ENCODE data around the gene CELSR2.

The CELSR2 gene

DNA sequence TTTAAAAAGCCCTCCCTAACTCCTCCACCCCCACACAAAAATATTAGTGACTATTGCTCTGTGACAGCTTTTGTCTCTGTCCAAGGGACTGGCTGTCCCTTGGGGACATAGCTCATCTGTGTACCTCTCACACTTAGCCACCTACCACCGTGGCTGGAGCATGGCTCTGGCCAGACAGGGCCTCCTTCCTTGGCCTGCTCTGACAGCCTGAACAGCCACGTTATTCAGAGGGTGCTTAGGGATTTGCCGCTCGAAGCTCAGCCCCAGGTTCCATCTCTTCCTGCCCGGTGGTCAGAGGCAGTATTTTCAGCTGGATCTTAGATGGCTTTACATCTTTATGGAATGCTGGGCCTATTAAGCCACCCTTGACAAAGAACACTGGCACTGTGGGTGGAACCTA, 6.1 kb upstream of the CELSR2 start:
- no peak for DNase-seq (ENCODE audit: low spot score)
- TF ChIP-seq CTCF (IDR thresholded peaks at IDR 0.05; ENCODE audit: poor library complexity, severe bottlenecking), result no peak
- H3K36me3 ChIP-seq (ENCODE audit: low read depth), result peaks cover 10% of the 10 kb centered on the region
- H3K4me1 ChIP-seq (ENCODE audit: insufficient read depth, poor library complexity, severe bottlenecking), result peaks cover 22% of the 10 kb centered on the region
- H3K27me3 ChIP-seq (ENCODE audit: insufficient read depth, poor library complexity, severe bottlenecking), result no peaks in the 10 kb centered on the region
- no peak for ATAC-seq (ENCODE audit: low read depth)
- H3K9me3 ChIP-seq (ENCODE audit: severe bottlenecking), result no peaks in the 10 kb centered on the region
- no peak overlapping the region for H3K4me3 ChIP-seq (ENCODE audit: severe bottlenecking)
- H3K27ac ChIP-seq (ENCODE audit: poor library complexity, severe bottlenecking), result no peak overlapping the region

DNA sequence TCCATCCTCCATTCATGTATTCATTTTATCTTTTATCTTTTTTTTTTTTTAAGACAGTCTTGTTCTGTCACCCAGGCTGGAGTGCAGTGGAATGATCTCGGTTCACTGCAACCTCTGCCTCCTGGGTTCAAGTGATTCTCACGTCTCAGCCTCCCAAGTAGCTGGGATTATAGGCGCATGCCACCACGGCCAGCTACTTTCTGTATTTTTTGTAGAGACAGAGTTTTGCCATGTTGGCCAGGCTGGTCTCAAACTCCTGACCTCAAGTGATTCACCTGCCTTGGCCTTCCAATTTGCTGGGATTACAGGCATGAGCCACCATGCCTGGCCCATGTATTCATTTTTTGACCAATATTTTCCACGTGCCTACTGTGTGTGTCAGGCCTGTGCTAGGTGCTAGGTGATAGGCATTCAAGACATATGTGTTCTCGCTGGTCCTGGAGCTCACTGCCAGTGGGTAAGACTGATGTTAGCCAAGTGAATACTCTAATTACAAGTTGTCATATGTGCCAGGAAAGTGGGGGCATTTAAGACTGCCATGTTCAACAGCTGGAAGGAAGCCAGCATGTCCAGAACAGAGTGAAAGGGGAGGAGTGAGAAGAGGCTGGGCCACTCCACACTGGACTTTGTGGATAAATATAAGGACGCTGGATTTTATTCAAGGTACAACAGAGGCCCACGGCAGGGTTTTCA, 5.3 kb upstream of the CELSR2 start:
- Histone ChIP-seq H3K27ac (ENCODE audit: poor library complexity, severe bottlenecking) (no peak overlapping the region), H3K9me3 (ENCODE audit: severe bottlenecking) (no peaks in the 10 kb centered on the region), H3K27me3 (ENCODE audit: insufficient read depth, poor library complexity, severe bottlenecking) (no peaks in the 10 kb centered on the region), H3K36me3 (ENCODE audit: low read depth) (peaks cover 2% of the 10 kb centered on the region), H3K4me1 (ENCODE audit: insufficient read depth, poor library complexity, severe bottlenecking) (peaks cover 21% of the 10 kb centered on the region), H3K4me3 (ENCODE audit: severe bottlenecking) (no peak overlapping the region)
- TF ChIP-seq CTCF (IDR thresholded peaks at IDR 0.05; ENCODE audit: poor library complexity, severe bottlenecking), result no peak
- ATAC-seq (ENCODE audit: low read depth), result no peak
- no peak for DNase-seq (ENCODE audit: low spot score)

DNA sequence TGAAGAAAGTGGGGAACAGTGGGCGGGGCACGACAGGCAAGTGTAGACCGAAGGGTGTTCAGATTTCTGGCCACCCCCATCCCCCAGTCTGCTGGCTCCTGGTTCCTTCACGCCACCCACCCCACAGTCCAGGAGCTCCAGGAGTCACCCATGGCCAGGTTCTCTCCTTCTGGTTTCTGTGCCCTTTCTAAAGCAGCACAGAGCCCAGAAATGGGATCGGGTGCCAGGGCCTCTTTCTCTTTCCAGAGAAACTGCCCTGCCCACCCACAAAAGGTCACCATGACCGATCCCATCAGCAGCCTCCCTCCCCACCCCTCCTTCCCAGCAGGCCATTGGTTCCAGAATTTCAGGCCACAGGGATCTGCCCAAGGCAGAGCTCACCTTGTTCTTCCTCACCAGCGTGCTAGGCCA, 3.2 kb upstream of the CELSR2 start:
- DNase-seq (ENCODE audit: low spot score) (no peak), ATAC-seq (ENCODE audit: low read depth) (no peak)
- Histone ChIP-seq H3K9me3 (ENCODE audit: severe bottlenecking) (no peaks in the 10 kb centered on the region), H3K4me3 (ENCODE audit: severe bottlenecking) (no peak overlapping the region), H3K4me1 (ENCODE audit: insufficient read depth, poor library complexity, severe bottlenecking) (peaks cover 5% of the 10 kb centered on the region), H3K27ac (ENCODE audit: poor library complexity, severe bottlenecking) (no peak overlapping the region), H3K36me3 (ENCODE audit: low read depth) (0 out of 2 replicates have a peak, but pooled peaks cover 2% of the 10 kb centered on the region), H3K27me3 (ENCODE audit: insufficient read depth, poor library complexity, severe bottlenecking) (no peaks in the 10 kb centered on the region)
- no peak for TF ChIP-seq CTCF (IDR thresholded peaks at IDR 0.05; ENCODE audit: poor library complexity, severe bottlenecking)

DNA sequence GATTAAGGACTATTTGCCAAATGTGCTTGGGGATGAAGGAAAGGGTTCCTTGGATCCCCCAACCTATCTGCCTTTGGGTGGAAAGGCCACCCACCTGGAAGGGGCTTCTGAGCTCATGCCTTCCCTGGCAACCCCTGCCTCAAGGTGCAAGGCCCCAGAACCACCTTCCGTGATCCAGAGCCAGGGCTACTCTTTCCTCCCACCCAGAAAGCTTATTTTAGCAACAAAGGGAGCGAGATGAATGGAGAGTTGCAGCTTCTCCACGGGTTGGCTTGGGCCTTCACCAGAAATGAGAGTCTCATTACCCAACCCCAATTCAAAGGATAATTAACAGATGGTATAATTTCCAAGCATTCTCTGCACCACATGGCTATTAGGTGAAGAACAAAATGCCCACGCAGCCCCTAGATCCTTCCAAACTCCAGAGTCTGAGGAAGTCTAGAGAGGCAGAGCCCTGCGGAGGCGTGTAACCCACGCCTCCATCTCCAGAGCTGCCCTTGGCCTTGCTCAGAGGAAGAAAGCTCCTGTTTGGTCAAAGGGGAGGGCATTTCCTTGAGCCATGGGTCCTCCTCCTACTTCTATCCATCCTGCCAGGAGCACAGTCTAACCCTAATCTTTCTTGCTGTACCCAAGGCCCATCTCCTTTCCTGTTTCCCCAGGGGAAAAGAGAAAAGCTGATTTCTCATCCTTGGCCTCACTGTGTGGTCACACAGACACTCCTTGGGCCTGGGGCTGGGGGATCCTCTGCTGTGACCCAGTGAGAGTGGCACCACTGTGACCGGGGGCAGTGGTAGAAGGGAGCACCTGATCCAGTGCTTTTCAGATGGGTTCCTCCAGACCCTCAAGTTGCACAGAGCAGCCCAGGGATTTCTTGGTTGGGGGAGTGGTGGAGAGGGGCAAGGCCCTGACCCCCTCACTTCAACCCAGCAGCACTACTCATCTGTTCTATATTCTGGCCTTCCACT, 1.7 kb upstream of the CELSR2 start:
- DNase-seq (ENCODE audit: low spot score), result no peak
- Histone ChIP-seq H3K4me1 (ENCODE audit: insufficient read depth, poor library complexity, severe bottlenecking) (peaks cover 4% of the 10 kb centered on the region), H3K9me3 (ENCODE audit: severe bottlenecking) (no peaks in the 10 kb centered on the region), H3K27ac (ENCODE audit: poor library complexity, severe bottlenecking) (no peak overlapping the region), H3K27me3 (ENCODE audit: insufficient read depth, poor library complexity, severe bottlenecking) (no peaks in the 10 kb centered on the region), H3K36me3 (ENCODE audit: low read depth) (0 out of 2 replicates have a peak, but pooled peaks cover 3% of the 10 kb centered on the region), H3K4me3 (ENCODE audit: severe bottlenecking) (no peak overlapping the region)
- no peak for TF ChIP-seq CTCF (IDR thresholded peaks at IDR 0.05; ENCODE audit: poor library complexity, severe bottlenecking)
- no peak for ATAC-seq (ENCODE audit: low read depth)
